HUES6 (cell line): ENCODE results near the gene KREMEN1.

Source experiments
- H3K27ac ChIP-seq: 2 replicates; pipeline ENCODE4 v1.7.0; 2013; ENCODE audit warnings: low read depth, mild to moderate bottlenecking, low read length, inconsistent platforms
- H3K27me3 ChIP-seq: 2 replicates; pipeline ENCODE4 v1.6.1; 2013; ENCODE audit warnings: low read length; ENCODE audit not compliant: control insufficient read depth, insufficient read depth
- H3K36me3 ChIP-seq: 2 replicates; pipeline ENCODE4 v1.6.1; 2013; ENCODE audit warnings: low read length; ENCODE audit not compliant: control insufficient read depth, insufficient read depth
- H3K4me1 ChIP-seq: 2 replicates; pipeline ENCODE4 v1.6.1; 2013; ENCODE audit warnings: low read length; ENCODE audit not compliant: control insufficient read depth, insufficient read depth
- H3K4me3 ChIP-seq: 2 replicates; pipeline ENCODE4 v1.5.1; 2013; ENCODE audit warnings: low read depth, low read length
- H3K9ac ChIP-seq: one replicate; pipeline ENCODE4 v1.6.1; 2013; ENCODE audit warnings: mild to moderate bottlenecking, low read length
- H3K9me3 ChIP-seq: 2 replicates; pipeline ENCODE4 v1.6.1; 2013; ENCODE audit warnings: low read depth, low read length; ENCODE audit not compliant: control insufficient read depth, insufficient read depth

The KREMEN1 gene

DNA sequence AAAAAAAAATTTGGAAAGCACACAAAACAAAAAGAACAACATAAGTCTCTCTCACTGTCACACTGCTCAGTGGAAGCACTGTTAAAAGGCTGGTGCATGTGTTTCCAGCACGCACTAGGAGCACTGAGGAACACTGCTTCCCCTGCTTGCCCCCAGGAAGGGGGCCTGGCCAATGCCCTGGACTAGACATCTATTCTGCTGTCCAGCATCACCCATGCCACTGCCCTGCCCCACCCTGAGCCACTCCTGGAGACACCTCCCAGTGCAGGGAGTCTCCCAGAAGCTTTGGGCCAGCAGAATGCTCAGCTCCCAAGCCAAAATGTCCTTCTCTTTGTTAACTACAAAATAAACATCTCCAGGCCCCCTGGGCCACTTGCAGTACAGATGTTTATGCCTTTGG lies 83.1 kb downstream of the KREMEN1 start:
- Histone ChIP-seq H3K9me3 (no peaks in the 10 kb centered on the region), H3K4me1 (peaks cover 30% of the 10 kb centered on the region), H3K36me3 (no peaks in the 10 kb centered on the region), H3K9ac (no peak overlapping the region), H3K4me3 (no peak overlapping the region), H3K27me3 (no peaks in the 10 kb centered on the region), H3K27ac (no peak overlapping the region)

DNA sequence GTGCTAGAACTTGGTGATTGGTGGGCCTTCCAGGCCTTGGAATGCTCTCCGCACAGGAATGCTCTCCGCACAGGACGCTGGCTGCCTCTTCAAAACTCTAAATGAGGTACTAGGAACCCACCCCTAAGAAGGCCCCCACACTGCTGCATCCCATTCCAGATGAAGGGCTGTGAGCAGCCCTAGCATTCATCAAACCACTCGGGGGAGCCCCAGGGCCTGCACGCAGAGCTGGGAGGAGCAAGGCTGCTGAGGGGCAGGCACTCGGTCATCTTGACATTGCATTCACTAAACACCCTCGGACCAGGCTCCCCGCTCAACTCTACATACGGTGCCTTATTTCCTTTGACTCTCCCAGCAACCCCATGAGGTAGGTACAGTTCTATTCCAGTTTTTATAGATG lies 83.7 kb downstream of the KREMEN1 start:
- peaks cover 24% of the 10 kb centered on the region for H3K4me1 ChIP-seq
- no peak overlapping the region for H3K9ac ChIP-seq
- no peak overlapping the region for H3K27ac ChIP-seq
- H3K9me3 ChIP-seq, result no peaks in the 10 kb centered on the region
- no peaks in the 10 kb centered on the region for H3K36me3 ChIP-seq
- no peaks in the 10 kb centered on the region for H3K27me3 ChIP-seq
- no peak overlapping the region for H3K4me3 ChIP-seq

DNA sequence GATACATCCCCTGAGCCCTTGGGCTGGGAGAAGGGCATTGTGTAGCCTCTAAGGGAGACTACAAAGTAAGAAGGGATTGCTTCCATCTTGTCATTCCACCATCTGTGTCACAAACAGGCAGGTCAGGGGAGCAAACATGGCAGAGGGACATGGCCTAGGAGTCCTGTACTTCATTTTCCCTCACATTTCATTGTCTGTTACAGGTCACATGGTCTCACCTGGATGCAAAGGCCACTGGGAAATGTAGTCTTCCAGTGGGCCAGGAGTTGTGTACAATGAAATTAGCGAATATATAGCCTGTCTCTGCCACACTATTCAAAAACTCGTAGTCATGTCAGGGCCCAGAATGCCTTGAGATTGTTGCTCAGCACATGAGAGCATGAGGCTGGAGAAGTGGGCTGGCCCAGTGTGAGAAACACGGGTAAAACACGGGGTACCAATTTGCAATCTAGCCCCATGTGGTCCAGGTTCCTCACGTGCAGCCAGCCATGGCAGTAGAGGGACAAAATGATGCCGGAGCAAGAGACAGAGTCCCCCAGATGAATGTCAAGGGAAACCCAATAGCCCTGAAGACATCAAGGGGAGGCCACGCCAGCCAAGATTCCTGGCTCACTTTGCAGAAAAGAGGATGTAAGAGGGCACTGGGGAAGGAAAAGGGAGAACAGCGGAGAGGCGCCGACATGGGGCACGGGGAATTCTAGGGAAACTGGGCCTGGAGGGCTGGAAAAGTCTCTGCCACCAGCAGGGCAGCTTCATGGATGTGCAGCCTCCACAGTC lies 85.1 kb downstream of the KREMEN1 start:
- Histone ChIP-seq H3K27ac (no peak overlapping the region), H3K9ac (no peak overlapping the region), H3K27me3 (no peaks in the 10 kb centered on the region), H3K9me3 (no peaks in the 10 kb centered on the region), H3K4me3 (no peak overlapping the region), H3K36me3 (no peaks in the 10 kb centered on the region), H3K4me1 (peaks cover 13% of the 10 kb centered on the region)

DNA sequence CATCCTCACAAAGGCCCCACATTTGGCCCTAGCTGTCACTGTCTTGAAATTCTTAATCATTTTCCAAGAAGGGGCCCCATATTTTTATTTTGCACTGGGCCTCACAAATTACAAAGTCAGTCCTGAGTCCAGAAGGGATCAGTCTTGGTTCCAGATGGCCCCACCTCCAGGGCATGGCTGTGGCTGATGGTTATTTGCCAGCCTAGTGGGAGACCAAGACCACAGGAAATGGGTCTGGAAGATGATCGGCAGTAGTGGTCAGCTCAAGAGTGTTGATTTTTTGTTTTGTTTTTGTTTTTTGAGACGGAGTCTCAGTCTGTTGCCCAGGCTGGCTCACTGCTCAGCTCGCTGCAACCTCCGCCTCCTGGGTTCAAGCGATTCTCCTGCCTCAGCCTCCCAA lies 85.7 kb downstream of the KREMEN1 start:
- Histone ChIP-seq H3K36me3 (no peaks in the 10 kb centered on the region), H3K9ac (no peak overlapping the region), H3K27ac (no peak overlapping the region), H3K4me1 (peaks cover 9% of the 10 kb centered on the region), H3K27me3 (no peaks in the 10 kb centered on the region), H3K9me3 (no peaks in the 10 kb centered on the region), H3K4me3 (no peak overlapping the region)

DNA sequence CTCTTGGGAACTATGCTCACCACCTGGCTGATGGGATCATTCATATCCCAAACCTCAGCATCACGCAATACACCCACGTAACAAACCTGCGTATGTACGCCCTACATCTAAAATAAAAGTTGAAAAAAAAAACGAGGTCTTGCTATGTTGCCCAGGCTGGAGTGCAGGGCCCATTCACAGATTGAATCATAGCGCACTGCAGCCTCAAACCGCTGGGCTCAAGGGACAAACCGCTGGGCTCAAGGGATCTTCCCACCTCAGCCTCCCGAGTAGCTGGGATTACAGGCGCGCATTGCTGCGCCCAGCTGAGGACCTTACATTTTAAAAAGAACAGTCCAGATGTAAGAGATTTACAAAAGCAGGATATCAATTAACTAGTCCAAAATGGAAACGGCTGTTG lies 91.0 kb downstream of the KREMEN1 start:
- H3K27me3 ChIP-seq, result no peaks in the 10 kb centered on the region

DNA sequence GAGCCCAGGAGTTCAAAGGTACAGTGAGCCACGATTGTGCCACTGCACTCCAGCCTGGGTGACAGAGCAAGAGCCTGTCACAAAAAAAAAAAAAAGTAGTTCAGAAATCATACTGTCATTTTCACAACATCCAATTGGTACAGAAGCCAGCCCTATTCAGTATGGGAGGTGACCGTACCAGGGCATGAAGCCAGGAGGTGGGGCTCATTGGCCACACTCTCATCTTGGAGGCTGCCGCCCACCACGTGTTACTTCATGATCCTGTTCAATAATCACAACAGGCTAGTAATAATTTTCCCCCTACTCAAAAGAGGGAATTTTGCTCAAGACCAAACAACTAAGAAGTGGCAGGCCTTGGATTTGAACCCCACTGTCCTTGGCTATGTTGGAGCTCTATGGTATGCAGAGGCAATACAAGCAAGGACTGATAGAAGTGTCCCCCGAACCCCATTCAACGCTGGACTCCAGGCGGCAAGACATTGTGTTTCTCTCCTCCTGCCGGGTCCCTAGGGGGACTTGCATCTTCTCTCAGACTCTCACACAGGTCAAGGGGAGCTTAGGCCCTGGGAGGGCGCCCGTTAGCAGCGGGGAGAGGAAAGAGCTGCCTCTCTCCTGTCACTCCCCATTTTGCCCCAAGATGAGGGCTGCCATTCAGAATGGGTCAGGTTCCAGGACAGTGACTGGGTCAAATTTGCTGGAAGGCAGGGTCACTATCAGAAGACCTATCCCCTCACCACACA lies 92.7 kb downstream of the KREMEN1 start:
- no peaks in the 10 kb centered on the region for H3K27me3 ChIP-seq
- H3K9me3 ChIP-seq, result no peaks in the 10 kb centered on the region
- H3K27ac ChIP-seq, result no peak overlapping the region
- H3K4me1 ChIP-seq, result no peaks in the 10 kb centered on the region
- H3K9ac ChIP-seq, result no peak overlapping the region
- H3K36me3 ChIP-seq, result no peaks in the 10 kb centered on the region
- H3K4me3 ChIP-seq, result no peak overlapping the region

More for the DNA sequence above, 91.0 kb downstream of the KREMEN1 start:
- no peaks in the 10 kb centered on the region for H3K4me1 ChIP-seq
- no peak overlapping the region for H3K4me3 ChIP-seq
- no peaks in the 10 kb centered on the region for H3K9me3 ChIP-seq
- H3K27ac ChIP-seq, result no peak overlapping the region
- H3K36me3 ChIP-seq, result no peaks in the 10 kb centered on the region
- no peak overlapping the region for H3K9ac ChIP-seq

DNA sequence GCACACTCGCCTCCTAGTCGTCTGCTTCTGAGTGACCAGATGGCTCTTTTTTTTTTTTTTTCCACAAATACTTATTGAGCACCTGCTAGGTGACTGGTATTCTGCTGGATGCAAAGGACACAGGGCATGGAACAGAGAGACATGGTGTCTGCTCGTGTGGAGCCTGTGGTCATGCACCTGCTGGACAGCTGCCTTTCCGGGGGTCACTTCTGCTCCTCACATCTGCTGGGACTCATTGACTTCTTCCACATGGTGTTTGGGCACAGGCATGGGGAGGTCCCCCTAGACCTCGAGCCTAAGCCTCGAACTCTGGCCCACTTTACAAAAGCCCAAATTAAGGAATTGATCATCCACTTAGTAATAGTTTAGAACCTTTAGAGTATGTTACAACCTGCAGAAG lies 93.3 kb downstream of the KREMEN1 start:
- H3K4me1 ChIP-seq, result no peaks in the 10 kb centered on the region
- H3K36me3 ChIP-seq, result no peaks in the 10 kb centered on the region
- H3K4me3 ChIP-seq, result no peak overlapping the region
- no peaks in the 10 kb centered on the region for H3K27me3 ChIP-seq
- no peak overlapping the region for H3K9ac ChIP-seq
- H3K9me3 ChIP-seq, result no peaks in the 10 kb centered on the region
- H3K27ac ChIP-seq, result no peak overlapping the region

DNA sequence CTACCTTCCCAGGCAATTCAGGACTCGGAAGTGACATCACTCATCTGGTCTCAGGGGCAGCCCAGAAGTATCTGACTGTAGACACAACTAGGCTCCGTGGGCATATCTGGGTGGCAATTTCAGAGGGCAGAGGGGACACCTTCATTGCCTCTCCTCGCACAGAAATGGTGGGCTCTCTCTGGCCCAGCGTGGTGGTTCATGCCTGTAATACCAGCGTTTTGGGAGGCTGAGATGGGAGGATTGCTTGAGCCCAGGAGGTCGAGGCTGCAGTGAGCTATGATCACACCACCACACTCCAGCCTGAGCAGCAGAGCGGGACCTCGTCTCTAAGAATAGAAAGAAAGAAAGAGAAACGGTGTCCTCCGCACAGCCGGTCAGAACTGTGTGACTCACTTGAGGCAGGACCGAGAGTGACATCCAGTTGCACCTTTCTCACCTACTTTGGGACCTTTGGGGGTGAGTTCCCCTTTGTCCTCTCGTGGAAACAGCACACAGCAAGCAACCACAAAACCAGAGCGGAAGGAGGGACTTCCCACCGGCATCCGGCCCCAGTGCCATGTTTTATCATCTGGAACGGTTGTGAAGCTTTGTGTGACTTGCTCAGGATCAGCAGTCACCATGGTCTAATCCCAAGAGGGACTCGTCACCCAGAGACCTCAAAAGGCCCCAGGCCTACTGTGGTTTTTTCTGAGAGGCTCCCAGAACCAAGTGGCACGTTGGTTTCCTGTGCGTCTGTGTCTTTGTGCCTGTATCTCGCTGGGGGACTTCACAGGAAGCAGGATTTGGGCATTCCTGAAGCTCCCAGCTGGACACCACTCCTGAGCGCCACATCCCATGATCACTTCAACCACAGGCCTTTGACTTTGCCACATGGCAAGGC lies 94.4 kb downstream of the KREMEN1 start:
- Histone ChIP-seq H3K4me3 (no peak overlapping the region), H3K9me3 (no peaks in the 10 kb centered on the region), H3K27ac (no peak overlapping the region), H3K27me3 (no peaks in the 10 kb centered on the region), H3K4me1 (no peaks in the 10 kb centered on the region), H3K9ac (no peak overlapping the region), H3K36me3 (no peaks in the 10 kb centered on the region)

DNA sequence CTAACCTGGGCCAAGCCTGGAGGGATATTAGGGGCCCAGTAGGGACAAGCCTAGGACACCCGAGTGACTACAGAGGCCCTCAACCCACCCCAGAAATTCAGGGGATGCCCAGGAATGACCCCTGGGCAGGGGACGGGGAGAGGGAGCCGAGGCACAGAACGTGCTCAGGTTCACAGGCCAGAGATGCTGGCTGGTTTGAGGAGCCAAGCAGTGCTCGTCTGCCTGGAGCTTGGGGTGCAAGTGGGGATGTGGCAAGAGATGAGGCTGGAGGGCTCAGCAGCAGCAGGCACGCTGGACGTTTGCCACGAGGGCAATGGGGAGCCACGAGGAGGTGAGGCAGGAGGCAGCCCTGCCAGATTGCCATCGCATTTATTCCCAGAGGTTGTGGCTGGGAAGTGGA lies 98.9 kb downstream of the KREMEN1 start:
- Histone ChIP-seq H3K27me3 (no peaks in the 10 kb centered on the region), H3K9ac (no peak overlapping the region)

DNA sequence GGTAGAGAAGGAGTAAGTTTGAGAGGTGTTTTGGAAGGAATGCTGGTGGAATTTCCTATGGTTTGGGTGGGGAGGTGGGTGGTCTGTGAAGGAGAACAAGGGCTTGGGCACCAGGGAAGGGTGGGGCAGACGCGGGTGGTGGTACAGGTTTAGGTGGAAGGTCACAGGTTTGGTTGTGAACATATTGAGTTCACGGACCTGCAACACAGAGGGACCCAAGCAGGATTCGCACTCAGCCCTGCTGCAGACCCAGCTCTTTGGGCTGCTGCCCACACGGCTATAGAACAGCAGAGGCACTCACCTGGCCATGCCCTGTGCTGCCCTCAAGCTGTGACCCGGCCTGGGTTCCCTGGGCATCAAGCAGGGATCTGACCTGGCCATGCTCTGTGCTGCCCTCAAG lies 99.4 kb downstream of the KREMEN1 start:
- Histone ChIP-seq H3K9me3 (peaks cover 8% of the 10 kb centered on the region; the same call in 1 of the 2 replicates), H3K27ac (no peak overlapping the region), H3K36me3 (no peaks in the 10 kb centered on the region), H3K9ac (no peak overlapping the region), H3K4me3 (no peak overlapping the region), H3K4me1 (no peaks in the 10 kb centered on the region), H3K27me3 (no peaks in the 10 kb centered on the region)

More for the DNA sequence above, 98.9 kb downstream of the KREMEN1 start:
- H3K4me1 ChIP-seq, result no peaks in the 10 kb centered on the region
- H3K4me3 ChIP-seq, result no peak overlapping the region
- no peak overlapping the region for H3K27ac ChIP-seq
- H3K9me3 ChIP-seq, result peaks cover 8% of the 10 kb centered on the region; the same call in 1 of the 2 replicates
- no peaks in the 10 kb centered on the region for H3K36me3 ChIP-seq
